ACHN (cell line): ENCODE results near the gene PBX4.
A peak's percentile ranks its signal among the peaks of the same experiment; 100 is the strongest.
"Not testable (repeated sequence)": the region's sequence is repeated elsewhere in the genome, so short reads cannot be mapped to it uniquely, and the experiment has no call there.

Experiments
- DNase-seq: peaks from one replicate; pipeline ENCODE4 v3.0.0-alpha.2; 2015
- in situ Hi-C: cut with HindIII; loops from 2 replicates; pipeline ENCODE4 v1.10.0; 2017; ENCODE audit warnings: low sequenced_read_pairs, low pct_ligation_motif_present, low pct_unique_long_range_greater_than_20kb

PBX4 gene

DNA sequence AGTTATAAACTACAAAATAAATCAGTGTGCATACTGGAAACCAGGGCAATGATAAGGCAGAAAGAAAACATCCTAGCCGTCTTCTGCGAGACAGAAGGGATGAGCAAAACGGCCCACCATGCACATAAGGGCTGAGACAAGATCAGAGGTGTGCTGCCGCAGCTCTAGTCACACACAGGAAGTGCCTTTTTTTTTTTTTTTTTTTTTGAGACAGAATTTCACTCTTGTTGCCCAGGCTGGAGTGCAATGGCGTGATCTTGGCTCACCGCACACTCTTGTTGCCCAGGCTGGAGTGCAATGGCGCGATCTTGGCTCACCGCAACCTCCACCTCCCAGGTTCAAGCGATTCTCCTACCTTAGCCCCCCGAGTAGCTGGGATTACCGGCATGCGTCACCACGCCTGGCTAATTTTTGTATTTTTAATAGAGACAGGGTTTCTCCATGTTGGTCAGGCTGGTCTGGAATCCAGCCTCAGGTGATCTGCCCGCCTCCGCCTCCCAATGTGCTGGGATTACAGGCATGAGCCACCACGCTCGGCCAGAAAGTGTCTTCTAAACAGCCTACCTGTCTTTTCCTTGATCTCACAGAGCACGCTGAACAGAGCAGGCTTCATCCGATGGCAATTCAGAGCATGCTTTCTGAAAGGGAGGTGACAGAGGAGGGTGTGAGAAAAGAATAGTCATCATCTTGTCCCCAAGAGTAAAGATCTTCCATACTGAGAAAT, 19.6 kb downstream of the PBX4 start:
- in situ Hi-C loops, DNase-seq: not testable (repeated sequence)

DNA sequence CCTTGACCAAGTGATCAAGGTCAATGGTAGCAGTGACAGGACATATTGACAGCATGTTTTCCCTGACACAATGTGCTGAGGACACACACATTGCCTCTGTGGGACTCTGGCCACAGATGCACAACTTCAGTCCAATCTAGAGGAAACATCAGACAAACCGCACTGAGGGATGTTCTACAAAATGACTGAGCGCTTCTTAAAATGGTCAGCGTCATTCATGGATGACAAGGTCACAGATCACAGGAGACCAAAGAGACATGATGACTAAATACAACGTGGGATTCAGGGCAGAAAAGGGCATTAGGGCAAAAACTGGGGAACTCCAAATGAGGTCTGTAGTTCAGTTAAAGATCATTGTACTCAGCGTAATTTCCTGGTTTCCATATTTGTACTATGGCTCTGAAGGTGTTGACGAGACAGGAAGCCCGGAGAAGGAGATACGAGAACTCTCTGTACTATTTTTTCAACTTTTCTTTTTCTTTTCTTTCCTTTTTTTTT, 20.6 kb downstream of the PBX4 start:
- DNase-seq: no peak
- in situ Hi-C loops: no loop called here

DNA sequence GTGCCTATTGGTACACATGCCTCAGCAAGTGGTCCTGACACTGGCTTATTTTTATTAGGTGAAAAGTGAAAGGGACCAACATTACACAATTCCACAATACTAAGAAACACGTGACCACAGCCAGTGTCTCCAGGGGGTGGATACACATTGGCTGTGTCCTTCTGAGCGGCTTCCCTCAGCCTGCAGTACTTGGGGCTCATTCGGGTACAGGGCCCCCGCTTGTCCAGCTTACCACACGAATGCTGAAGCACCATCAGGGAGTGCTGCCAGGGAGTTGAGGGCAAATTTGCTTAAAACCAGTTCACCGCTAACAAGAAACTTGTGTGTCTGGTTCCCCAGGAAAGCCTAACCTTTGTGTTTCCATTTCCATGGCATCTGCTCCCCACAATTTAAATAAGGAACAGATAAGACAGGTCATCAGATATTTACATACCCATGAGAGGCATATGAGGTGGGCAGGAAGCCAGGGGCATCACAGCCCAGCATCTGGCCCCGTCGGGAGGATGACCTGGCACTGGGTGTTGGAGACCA, 23.3 kb downstream of the PBX4 start:
- no peak for DNase-seq

DNA sequence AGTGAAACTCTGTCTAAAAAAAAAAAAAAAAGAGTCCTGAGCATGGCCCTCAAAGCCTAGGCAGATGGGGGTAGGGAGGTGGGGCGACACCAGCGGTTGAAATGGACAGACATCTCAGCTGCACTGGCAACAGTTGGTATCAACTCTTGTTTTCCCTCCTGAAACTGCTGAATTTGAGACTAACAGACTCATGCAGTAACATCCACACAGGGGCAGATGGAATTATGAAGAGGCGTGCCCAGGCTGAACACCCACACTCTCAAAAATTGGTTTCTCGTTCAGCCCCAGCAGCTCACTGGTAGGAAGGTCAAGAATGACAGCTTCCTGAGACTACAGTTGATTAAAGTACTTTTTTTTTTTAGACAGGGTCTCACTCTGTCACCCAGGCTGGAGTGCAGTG, 24.1 kb downstream of the PBX4 start:
- no peak for DNase-seq
- in situ Hi-C loops: no loop called here

More for the DNA sequence above, 23.3 kb downstream of the PBX4 start:
- in situ Hi-C loops: no loop called here

DNA sequence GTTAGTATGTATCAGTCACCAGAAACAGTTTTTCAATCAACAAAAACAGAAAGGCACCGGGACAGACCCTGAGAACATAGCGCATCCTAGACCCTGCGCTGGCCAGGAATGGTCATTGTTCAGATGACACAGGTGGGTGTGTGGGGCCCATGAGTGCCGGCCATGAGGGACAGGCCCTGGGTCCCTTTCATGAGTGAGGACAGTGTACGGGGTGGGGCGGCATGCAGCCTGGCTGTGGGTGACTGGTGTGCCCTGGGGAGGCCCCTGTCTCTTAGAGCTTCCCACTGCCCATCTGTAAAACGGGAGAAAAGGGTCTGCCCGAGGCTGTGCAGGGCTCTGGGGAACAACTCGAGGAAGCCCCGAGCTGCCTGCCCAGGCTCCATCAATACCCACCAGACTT, 25.8 kb downstream of the PBX4 start:
- DNase-seq: no peak
- in situ Hi-C loops: no loop called here

DNA sequence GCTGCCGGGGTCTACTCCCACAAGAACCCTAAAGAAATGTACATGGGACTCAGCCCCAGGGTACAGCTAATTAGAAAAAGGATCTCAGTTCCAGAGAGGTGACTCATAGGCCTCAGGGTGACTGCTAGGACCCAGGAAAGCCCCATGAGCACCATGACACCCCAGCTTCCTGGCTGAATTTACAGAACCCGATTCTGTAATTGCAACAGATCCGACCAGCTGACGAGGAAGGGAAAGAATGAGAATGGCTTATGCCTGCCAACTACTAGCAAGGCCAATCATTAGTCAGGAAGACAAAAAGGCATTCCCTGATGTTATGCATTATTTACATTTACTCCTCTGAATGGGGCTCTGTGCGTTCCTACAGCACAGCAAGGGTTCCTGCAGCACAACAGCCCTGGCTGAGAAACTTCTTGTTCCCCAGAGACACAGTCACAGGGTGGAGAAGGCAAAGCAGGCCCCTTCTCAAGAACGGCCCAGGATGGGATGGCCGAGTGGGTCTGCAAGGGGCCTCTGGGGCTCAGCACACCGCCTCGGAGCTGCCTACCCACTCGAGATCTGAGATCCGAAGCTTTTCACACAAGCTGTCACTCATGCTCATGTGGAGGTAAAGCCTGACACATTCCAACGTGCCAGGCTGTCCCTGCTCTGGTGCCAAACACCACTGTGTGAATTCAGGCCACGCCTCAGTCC, 27.2 kb downstream of the PBX4 start:
- peak; percentile 15 for DNase-seq
- in situ Hi-C loops: no loop called here

DNA sequence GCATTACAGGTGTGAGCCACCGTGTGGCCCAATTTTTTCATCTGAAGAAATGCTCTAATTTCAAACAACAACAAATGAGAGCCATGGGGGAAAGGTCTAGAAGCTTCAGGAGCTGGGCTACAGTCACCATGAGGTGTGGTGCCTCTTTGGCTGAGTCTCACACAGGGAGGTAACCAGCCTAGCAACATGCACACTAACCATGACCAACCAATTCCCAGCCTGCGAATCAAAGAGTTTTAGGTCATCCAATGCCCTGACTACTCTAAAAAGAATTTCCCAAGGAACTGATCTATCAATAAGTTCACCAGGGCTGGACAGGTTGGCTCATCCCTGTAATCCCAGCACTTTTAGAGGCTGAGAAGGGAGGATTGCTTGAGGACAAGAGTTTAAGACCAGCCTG, 29.9 kb downstream of the PBX4 start:
- in situ Hi-C loops: no loop called here
- no peak for DNase-seq

DNA sequence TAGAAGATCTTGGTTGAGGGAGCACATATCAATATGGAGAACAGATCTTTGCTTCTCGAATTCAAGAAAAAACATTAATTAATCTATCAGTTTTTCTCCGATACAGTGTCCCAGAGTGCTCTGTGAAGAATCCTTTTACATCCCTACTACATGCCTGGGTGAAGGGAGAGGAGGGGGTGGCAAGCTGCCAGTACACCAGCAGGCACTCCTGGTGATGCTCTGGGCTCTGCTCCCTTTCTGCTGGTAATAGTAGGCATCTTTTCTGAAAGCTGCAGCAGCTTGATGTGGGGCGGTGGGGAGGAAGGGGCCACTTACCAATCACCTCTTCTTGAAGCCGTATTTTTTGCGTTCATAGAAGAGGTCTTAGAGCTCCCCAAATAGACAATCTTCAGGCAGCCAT, 30.7 kb downstream of the PBX4 start:
- in situ Hi-C loops: no loop called here

DNA sequence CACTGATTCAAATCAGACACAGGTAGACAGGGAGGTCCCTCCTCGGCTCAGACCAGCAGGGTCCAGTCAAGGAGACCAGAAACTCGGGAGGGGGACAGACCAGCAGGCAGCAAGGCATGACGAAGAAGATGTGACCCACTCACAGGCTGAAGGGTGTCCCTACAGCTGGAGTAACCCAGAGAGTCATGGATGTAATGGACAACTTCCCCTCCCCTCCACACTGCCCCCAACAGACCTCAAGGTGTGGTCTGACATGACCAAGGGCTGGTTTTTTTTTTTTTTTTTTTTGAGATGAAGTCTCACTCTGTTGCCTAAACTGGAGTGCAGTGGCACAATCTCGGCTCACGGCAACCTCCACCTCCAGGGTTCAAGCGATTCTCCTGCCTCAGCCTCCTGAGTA, 34.1 kb downstream of the PBX4 start:
- in situ Hi-C loops: no loop called here
- no peak for DNase-seq

More for the DNA sequence above, 30.7 kb downstream of the PBX4 start:
- DNase-seq: no peak

DNA sequence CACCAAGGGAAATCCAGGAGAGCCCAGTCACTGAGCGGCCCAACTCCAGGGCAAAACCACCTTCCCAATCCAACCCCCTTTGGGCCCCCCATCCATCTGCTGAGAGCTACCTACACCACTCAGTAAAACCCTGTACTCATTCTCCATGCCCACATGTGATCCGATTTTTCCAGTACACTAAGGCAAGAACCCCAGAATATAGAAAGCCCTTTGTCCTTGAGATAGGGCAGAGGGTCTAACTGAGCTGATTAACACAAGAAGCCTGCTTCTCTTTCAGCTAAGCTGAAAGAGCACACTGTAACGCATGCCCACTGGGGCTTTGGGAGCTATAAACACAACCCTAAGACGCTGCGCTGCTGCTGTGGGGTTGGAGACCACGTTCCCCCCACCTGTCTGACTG, 36.0 kb downstream of the PBX4 start:
- no peak for DNase-seq
- in situ Hi-C loops: no loop called here

DNA sequence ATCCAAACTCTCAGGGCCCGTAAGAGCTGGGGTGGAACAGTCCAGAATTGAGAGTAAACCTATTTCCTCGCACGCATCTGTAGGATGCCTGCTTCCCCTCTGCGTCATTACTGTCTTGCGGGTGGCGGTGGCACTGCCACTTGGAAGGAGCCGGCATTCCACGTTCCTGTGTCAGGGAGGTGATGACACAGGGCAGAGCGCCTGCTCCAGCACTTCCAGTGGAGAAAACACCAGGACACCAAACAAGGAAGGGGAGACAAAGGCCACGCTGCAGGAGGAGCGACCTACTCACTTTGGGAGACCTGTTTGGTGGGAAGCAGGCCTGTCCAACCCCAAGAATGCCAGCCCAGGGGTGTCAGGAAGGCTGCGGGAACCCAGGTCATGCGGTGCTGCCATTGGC, 37.1 kb downstream of the PBX4 start:
- in situ Hi-C loops: no loop called here

DNA sequence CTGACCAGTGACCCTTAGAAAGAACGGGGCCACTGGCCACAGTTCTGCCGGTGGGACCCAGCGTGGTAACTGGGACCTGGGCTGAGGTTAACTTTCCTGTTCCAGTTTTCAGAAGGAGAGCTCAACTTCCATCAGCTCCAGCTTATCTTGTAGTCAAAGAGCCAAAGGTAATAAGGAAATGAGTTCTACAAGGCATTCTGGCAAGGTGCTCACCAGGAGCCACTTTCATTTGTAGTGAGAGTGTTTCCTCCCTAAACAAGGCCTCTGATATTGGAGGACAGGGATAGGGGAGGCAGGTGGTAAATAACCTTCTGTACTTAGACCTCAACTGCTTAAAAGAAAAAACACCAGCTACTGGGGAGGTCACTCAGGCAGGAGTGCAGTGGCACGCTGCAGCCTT, 38.1 kb downstream of the PBX4 start:
- in situ Hi-C loops: no loop called here
- DNase-seq: no peak

More for the DNA sequence above, 37.1 kb downstream of the PBX4 start:
- DNase-seq: no peak

DNA sequence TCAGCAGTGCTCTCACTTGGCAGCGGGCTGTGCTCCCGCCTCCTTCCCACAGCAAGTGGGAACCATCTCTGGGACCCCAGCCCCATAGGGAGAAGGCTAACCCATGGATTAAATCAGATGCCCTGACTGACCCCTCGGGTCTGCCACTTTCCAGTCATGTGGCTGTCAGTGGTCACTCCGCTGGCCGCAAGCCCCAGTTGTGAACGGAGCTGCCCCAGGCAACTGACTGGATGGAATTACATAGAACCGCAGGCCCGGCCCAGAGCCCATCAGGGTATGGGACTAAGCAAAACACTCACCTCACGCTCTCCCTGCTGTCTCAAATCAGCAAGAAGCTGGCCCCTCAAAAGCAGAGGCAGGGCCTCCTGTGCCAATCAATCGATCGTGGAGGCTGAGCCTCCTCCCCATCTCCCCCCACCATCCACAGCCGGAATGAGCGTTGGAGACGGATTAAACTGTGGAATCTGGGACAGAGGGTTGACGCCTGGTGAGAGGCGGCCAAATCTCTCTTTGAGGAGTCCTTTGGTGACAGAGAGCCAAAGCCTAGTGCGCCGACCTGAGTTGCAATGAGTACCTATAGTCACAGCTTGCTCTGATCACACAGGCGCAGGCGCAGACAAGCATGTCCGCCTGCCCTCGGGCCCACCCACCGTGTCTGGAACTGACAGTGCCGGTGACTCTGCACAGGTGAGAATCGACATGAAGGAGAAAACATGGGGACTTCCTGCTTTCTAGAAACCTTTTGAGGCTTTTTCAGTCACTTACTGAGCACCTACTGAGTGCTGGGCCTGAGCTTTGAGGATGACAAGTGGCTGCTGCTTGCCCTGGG, 38.7 kb downstream of the PBX4 start:
- in situ Hi-C loops: no loop called here
- no peak for DNase-seq

DNA sequence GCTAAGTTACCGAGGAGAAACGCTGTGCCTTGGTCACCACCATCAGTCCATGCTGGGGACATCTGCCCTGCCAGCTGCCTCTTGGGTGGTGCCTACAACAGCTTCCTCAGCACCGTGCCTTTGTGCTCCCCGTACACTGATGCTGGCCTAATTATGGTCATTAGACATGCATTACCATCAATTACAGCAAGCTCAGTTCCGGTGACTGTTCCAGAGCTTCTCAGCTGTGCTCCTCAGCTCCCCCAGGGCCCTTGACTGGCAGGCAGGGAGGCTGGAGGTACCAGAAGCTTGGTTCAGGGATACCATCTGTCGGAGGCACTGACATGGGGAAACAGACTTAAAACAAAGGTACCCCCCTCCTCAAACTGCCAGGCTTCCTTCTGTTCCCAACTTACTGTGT, 40.2 kb downstream of the PBX4 start:
- in situ Hi-C loops: no loop called here
- no peak for DNase-seq

DNA sequence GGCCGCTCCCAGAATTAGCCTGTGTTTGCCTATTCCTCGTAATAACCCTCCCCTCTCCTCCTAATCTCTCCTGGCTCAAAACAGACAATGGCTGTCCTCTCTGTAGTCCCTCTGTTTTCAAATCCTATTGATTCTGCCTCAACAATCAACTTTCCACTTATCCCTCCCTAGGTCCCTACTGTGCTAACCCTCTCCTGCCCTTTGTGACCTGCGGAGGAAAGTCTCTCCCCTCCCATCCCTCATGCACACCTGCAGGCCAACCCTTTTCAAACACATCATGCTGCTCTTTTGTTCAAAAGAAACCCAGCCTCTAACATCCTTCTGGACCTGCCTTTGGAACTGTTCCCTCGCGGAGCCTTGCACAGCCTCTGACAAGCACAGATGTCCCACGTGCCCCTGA, 43.1 kb downstream of the PBX4 start:
- in situ Hi-C loops: no loop called here

DNA sequence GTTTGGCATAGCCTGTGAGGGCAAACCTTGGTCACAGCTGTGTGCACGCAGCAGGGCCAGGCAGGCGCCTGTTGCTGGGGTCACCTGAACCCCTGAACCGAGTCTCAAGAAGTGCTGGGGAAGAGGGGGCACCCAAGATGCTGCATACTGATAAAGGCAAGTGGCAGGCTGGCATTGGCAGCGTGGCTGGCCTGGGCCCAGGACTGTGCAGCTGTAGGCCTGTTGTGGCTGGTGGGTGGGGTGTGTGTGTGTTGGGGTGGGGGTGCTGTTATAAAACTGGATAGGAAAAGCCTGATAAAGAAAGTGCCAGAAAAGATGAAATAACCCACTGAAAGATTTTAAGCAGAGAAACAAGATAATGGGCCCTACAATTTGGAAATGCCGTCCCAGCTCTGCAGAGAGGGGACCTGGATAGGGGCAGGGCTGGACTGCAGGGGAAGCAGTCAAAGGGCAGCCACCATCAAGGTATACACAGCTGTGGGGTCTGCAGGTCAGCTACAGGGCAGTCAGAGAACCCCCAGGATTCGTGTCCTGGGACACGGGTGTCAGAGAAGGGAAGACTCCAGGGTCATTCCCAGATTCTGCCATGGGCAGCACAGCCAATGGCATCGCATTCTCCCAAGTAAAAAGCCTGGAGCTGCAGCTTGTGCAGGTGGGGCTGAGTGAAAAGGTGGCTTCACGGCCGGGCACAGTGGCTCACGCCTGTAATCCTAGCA, 47.3 kb downstream of the PBX4 start:
- DNase-seq: no peak
- in situ Hi-C loops: no loop called here

More for the DNA sequence above, 43.1 kb downstream of the PBX4 start:
- DNase-seq: no peak

DNA sequence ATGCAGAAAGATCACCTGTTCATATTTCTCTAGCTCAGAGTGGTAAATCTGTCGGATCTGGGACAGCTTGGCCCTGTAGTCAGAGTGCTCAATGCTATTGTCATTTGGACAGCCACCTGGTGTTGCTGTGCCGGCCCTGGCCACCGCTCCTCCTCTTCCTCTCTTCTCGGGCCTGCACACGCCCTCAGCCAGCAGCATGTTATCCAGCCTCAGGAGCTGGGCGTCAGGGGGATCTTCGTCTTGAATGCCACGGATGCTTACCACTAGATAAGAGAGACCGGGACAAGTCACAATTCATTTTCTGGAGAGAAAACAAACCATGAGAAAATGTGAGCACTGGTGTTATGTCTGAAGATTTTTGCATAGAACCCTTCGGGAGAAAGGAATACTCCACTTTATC, 47.9 kb downstream of the PBX4 start:
- in situ Hi-C loops: no loop called here

More for the DNA sequence above, 47.9 kb downstream of the PBX4 start:
- no peak for DNase-seq
